Calu3 (cell line): ENCODE results near the gene PTPRG. TPM values are rescaled to one million over a fixed set of nuclear protein-coding genes. Genes with fewer than 3 reads are reported as not detected.

ENCODE experiments used
- BruUV-seq: library from RNA; stranded (reverse); fragments of 400-500 nt; replicated peaks from 2 replicates; lab custom pipeline; 2021; lab: Mats Ljungman, UMichigan
- CTCF ChIA-PET: fragments of 300-600 bp; sonication (Branson Sonifier 250); formaldehyde crosslinking; loops from one replicate; lab custom pipeline; 2022; ENCODE audit warnings: antibody characterized with exemption; lab: Charles Lee
- DNase-seq: peaks from one replicate; pipeline ENCODE4 v3.0.0; 2022
- H3K27ac Mint-ChIP-seq: one replicate; pipeline ENCODE4 v1.8.0; 2022; ENCODE audit warnings: mixed read lengths; ENCODE audit not compliant: unreplicated experiment
- H3K27me3 Mint-ChIP-seq: one replicate; pipeline ENCODE4 v1.8.0; 2022; ENCODE audit warnings: mixed read lengths; ENCODE audit not compliant: unreplicated experiment
- H3K36me3 Mint-ChIP-seq: one replicate; pipeline ENCODE4 v1.8.0; 2022; ENCODE audit warnings: mild to moderate bottlenecking, moderate library complexity, mixed read lengths; ENCODE audit not compliant: insufficient read depth, unreplicated experiment
- H3K4me1 Mint-ChIP-seq: one replicate; pipeline ENCODE4 v1.8.0; 2022; ENCODE audit warnings: mild to moderate bottlenecking, low read depth, mixed read lengths; ENCODE audit not compliant: unreplicated experiment
- H3K4me3 Mint-ChIP-seq: one replicate; pipeline ENCODE4 v1.8.0; 2022; ENCODE audit warnings: mild to moderate bottlenecking, low read depth, moderate library complexity, mixed read lengths; ENCODE audit not compliant: unreplicated experiment
- H3K9me3 Mint-ChIP-seq: one replicate; pipeline ENCODE4 v1.8.0; 2022; ENCODE audit warnings: low read depth, mixed read lengths; ENCODE audit not compliant: unreplicated experiment
- CTCF ChIP-seq: fragments of 200-600 bp; IDR thresholded peaks from one replicate; pipeline ENCODE4 v1.8.0; 2022; ENCODE audit warnings: antibody characterized with exemption; ENCODE audit not compliant: unreplicated experiment
- intact Hi-C: fragments of 100-400 bp; cut with micrococcal nuclease; formaldehyde crosslinking; loops from one replicate; pipeline ENCODE4 v1.10.0; 2022; ENCODE audit not compliant: unreplicated experiment
- total RNA-seq: library from RNA; stranded (reverse); gene quantifications from 2 replicates; pipeline ENCODE4 v1.2.3, GENCODE V29; 2022

PTPRG gene
- total RNA-seq, 1 experiment from 2014 or later: 0.35 TPM

GRCh38 chr3:61914276-61914675 is 352.9 kb downstream of the PTPRG start:
- Mint-ChIP-seq H3K27ac (no peak overlapping the region), H3K9me3 (peaks cover 8% of the 10 kb centered on the region), H3K4me1 (no peaks in the 10 kb centered on the region), H3K27me3 (no peaks in the 10 kb centered on the region), H3K36me3 (no peaks in the 10 kb centered on the region), H3K4me3 (no peak overlapping the region)
- no peak for TF ChIP-seq CTCF
- CTCF ChIA-PET: no interaction called here
- intact Hi-C loops: no loop called here
- DNase-seq: no peak
- no TSS peak for BruUV-seq

GRCh38 chr3:61915296-61915695 is 353.9 kb downstream of the PTPRG start:
- no TSS peak for BruUV-seq
- Mint-ChIP-seq H3K27ac (no peak overlapping the region), H3K27me3 (no peaks in the 10 kb centered on the region), H3K9me3 (peaks cover 8% of the 10 kb centered on the region), H3K4me1 (no peaks in the 10 kb centered on the region), H3K36me3 (no peaks in the 10 kb centered on the region), H3K4me3 (no peak overlapping the region)
- DNase-seq: no peak
- CTCF ChIA-PET: no interaction called here
- TF ChIP-seq CTCF: no peak
- intact Hi-C loops: no loop called here

- intact Hi-C loops: no loop called here
- Mint-ChIP-seq H3K27ac (no peak overlapping the region), H3K9me3 (peaks cover 14% of the 10 kb centered on the region), H3K4me1 (no peaks in the 10 kb centered on the region), H3K4me3 (no peak overlapping the region), H3K36me3 (no peaks in the 10 kb centered on the region), H3K27me3 (no peaks in the 10 kb centered on the region)
- DNase-seq: no peak
- TF ChIP-seq CTCF: no peak
- CTCF ChIA-PET: no interaction called here
- no TSS peak for BruUV-seq
Observed at GRCh38 chr3:61919371-61919770, 358.0 kb downstream of the PTPRG start.

- Mint-ChIP-seq H3K4me3 (no peak overlapping the region), H3K9me3 (peaks cover 17% of the 10 kb centered on the region), H3K36me3 (no peaks in the 10 kb centered on the region), H3K4me1 (no peaks in the 10 kb centered on the region), H3K27ac (no peak overlapping the region), H3K27me3 (no peaks in the 10 kb centered on the region)
- intact Hi-C loops: no loop called here
- BruUV-seq: no TSS peak
- no peak for TF ChIP-seq CTCF
- CTCF ChIA-PET: no interaction called here
- no peak for DNase-seq
Observed at GRCh38 chr3:61922118-61922517, 360.7 kb downstream of the PTPRG start.
